Measurements from ENCODE around the gene LRTM2. TPM values are rescaled to one million over a fixed set of nuclear protein-coding genes. Genes with fewer than 3 reads are reported as not detected.

LRTM2 gene
- total RNA-seq, 1 donor from 2014 or later, result not detected

DNA sequence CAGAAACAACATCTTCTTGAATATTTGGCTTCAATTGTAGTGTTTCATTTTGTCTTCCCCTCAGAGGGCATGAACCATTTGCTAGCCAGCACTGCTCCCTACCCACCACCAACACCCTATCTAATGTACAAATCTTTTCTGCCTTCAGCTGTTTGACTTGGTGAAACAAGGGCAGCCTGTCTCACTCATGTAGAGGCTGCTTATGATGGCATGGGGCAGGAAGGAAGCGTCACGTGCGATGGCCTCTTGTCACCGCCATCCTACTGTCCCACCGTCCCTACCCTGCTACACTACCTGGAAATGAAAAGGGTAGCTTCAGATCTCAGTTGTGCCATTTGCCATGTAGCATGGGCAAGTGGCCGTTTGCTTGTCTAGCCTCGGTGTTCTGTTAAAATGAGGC lies 29.9 kb upstream of the LRTM2 start:
- no peak overlapping the region for H3K4me3 Mint-ChIP-seq (ENCODE audit: unreplicated experiment)
- DNase-seq (ENCODE audit: extremely low spot score, unreplicated experiment), result no peak
- peaks cover 14% of the 10 kb centered on the region for H3K36me3 Mint-ChIP-seq (ENCODE audit: unreplicated experiment)
- no peak overlapping the region for H3K27ac Mint-ChIP-seq (ENCODE audit: unreplicated experiment)
- no peak for TF ChIP-seq CTCF (IDR thresholded peaks at IDR 0.05)
- no peaks in the 10 kb centered on the region for H3K27me3 Mint-ChIP-seq (ENCODE audit: unreplicated experiment)
- peaks cover 5% of the 10 kb centered on the region for H3K4me1 Mint-ChIP-seq (ENCODE audit: unreplicated experiment)
- no peaks in the 10 kb centered on the region for H3K9me3 Mint-ChIP-seq (ENCODE audit: unreplicated experiment)

GRCh38 chr12:1791104-1791841 lies 29.1 kb upstream of the LRTM2 start:
- peak; percentile 90 for TF ChIP-seq CTCF (IDR thresholded peaks at IDR 0.05)
- H3K9me3 Mint-ChIP-seq (ENCODE audit: unreplicated experiment), result no peaks in the 10 kb centered on the region
- H3K4me1 Mint-ChIP-seq (ENCODE audit: unreplicated experiment), result peaks cover 7% of the 10 kb centered on the region
- H3K27ac Mint-ChIP-seq (ENCODE audit: unreplicated experiment), result no peak overlapping the region
- no peaks in the 10 kb centered on the region for H3K27me3 Mint-ChIP-seq (ENCODE audit: unreplicated experiment)
- DNase-seq (ENCODE audit: extremely low spot score, unreplicated experiment), result no peak
- H3K36me3 Mint-ChIP-seq (ENCODE audit: unreplicated experiment), result peaks cover 7% of the 10 kb centered on the region
- no peak overlapping the region for H3K4me3 Mint-ChIP-seq (ENCODE audit: unreplicated experiment)

- no peak for TF ChIP-seq CTCF (IDR thresholded peaks at IDR 0.05)
- no peak overlapping the region for H3K4me3 Mint-ChIP-seq (ENCODE audit: unreplicated experiment)
- peaks cover 3% of the 10 kb centered on the region for H3K36me3 Mint-ChIP-seq (ENCODE audit: unreplicated experiment)
- no peaks in the 10 kb centered on the region for H3K27me3 Mint-ChIP-seq (ENCODE audit: unreplicated experiment)
- DNase-seq (ENCODE audit: extremely low spot score, unreplicated experiment), result no peak
- H3K9me3 Mint-ChIP-seq (ENCODE audit: unreplicated experiment), result no peaks in the 10 kb centered on the region
- H3K4me1 Mint-ChIP-seq (ENCODE audit: unreplicated experiment), result peaks cover 7% of the 10 kb centered on the region
- no peak overlapping the region for H3K27ac Mint-ChIP-seq (ENCODE audit: unreplicated experiment)
Measured at GRCh38 chr12:1792406-1792805, 28.0 kb upstream of the LRTM2 start.

GRCh38 chr12:1793426-1794210 lies 26.7 kb upstream of the LRTM2 start:
- no peak overlapping the region for H3K27ac Mint-ChIP-seq (ENCODE audit: unreplicated experiment)
- no peak overlapping the region for H3K4me3 Mint-ChIP-seq (ENCODE audit: unreplicated experiment)
- no peak for DNase-seq (ENCODE audit: extremely low spot score, unreplicated experiment)
- H3K36me3 Mint-ChIP-seq (ENCODE audit: unreplicated experiment), result no peaks in the 10 kb centered on the region
- TF ChIP-seq CTCF (IDR thresholded peaks at IDR 0.05), result no peak
- H3K27me3 Mint-ChIP-seq (ENCODE audit: unreplicated experiment), result no peaks in the 10 kb centered on the region
- no peaks in the 10 kb centered on the region for H3K9me3 Mint-ChIP-seq (ENCODE audit: unreplicated experiment)
- H3K4me1 Mint-ChIP-seq (ENCODE audit: unreplicated experiment), result peaks cover 7% of the 10 kb centered on the region

GRCh38 chr12:1794440-1795090 lies 25.8 kb upstream of the LRTM2 start:
- H3K27me3 Mint-ChIP-seq (ENCODE audit: unreplicated experiment), result no peaks in the 10 kb centered on the region
- no peaks in the 10 kb centered on the region for H3K9me3 Mint-ChIP-seq (ENCODE audit: unreplicated experiment)
- no peak overlapping the region for H3K4me3 Mint-ChIP-seq (ENCODE audit: unreplicated experiment)
- DNase-seq (ENCODE audit: extremely low spot score, unreplicated experiment), result peak; percentile 54
- no peak overlapping the region for H3K27ac Mint-ChIP-seq (ENCODE audit: unreplicated experiment)
- H3K4me1 Mint-ChIP-seq (ENCODE audit: unreplicated experiment), result peaks cover 7% of the 10 kb centered on the region
- TF ChIP-seq CTCF (IDR thresholded peaks at IDR 0.05), result no peak
- no peaks in the 10 kb centered on the region for H3K36me3 Mint-ChIP-seq (ENCODE audit: unreplicated experiment)
